ENCODE results near the gene WSB1. TPM values are rescaled to one million over a fixed set of nuclear protein-coding genes. Genes with fewer than 3 reads are reported as not detected.
A peak's percentile ranks its signal among the peaks of the same experiment; 100 is the strongest.

The WSB1 gene
- total and polyA plus RNA-seq, 9 of the 15 experiments (the other 6 are each of a cell fraction or from before 2014, with no cell fraction given): 22.8 to 229 (median 81.1) TPM

DNA sequence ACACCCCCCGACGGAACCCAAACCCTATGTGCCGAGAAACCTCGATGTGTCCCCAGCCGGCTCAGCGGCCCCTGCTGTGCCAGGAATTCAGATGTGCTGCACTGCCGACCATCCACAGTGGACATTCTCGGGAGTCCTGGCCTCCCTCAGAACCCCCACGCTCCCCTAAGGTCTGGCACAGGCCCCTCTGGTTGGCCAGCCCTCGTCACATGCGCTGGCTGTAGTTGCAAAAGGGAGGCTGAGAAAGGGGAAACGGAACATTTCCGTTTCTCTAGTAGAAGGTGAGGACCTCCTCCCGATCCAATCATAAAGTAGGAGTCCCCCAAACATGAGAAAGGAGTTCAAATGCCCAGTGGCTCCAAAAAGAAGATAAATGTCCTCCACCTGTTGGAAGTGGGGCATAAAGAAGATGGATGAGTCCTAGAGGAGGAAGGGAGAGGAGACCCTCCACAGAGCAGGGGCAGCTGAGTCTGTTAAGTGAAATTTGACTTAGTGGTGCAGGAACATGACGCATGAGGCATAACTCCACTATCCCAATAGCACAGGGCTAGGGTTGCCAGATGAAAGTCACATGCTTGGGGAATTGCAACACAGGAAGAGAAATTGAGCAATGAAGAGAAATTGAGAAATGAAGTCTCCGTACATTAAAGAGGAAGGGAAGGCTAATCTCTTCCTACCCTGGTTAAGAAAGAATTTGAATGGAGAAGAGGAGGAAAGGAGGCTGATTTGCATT lies 49.3 kb upstream of the WSB1 start (continued):
- no peak for TF ChIP-seq YY1 (IDR thresholded peaks at IDR 0.05; ENCODE audit: borderline replicate concordance in 1 of 3, control insufficient read depth in 1 of 3, extremely low read depth in 1 of 3, insufficient read depth in 3 of 3, insufficient read length in 1 of 3, insufficient replicate concordance in 2 of 3, low read depth in 1 of 3, low read length in 2 of 3)
- TF ChIP-seq ZNF217 (CRISPR knock-in tag; IDR thresholded peaks at IDR 0.05): no peak
- no peak for TF ChIP-seq ZNF311 (CRISPR knock-in tag; IDR thresholded peaks at IDR 0.05)
- TF ChIP-seq, protein P1, sequence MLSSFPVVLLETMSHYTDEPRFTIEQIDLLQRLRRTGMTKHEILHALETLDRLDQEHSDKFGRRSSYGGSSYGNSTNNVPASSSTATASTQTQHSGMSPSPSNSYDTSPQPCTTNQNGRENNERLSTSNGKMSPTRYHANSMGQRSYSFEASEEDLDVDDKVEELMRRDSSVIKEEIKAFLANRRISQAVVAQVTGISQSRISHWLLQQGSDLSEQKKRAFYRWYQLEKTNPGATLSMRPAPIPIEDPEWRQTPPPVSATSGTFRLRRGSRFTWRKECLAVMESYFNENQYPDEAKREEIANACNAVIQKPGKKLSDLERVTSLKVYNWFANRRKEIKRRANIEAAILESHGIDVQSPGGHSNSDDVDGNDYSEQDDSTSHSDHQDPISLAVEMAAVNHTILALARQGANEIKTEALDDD (IDR thresholded peaks at IDR 0.05): 0 out of 2 replicates have a peak, but pooled peaks have one; percentile 15

- peak overlapping the region in 1 of 2 experiments; percentile 45; a peak in 2 of 4 replicates for H3K9ac ChIP-seq (ENCODE audit: insufficient read depth in 1 of 2, low read depth in 2 of 2, low read length in 2 of 2)
- H3K4me1 ChIP-seq (replicated peaks in 1 of 2; ENCODE audit: control insufficient read depth in 2 of 2, insufficient read depth in 2 of 2, low read length in 2 of 2): peaks cover 7 to 13% of the 10 kb centered on the region in 2 experiments; a peak in 4 of 5 replicates
- in situ Hi-C loops (cut with MboI) (loop anchor here (10.0 kb wide), 1 partner anchor 360 kb away; no protein-coding TSS in a partner anchor), intact Hi-C loops (cut with micrococcal nuclease) (loop anchor here (1.0 to 10.0 kb wide), 6 partner anchors 49 to 356 kb away; partner anchors contain the start of genes KSR1 and WSB1)
- H4K20me1 ChIP-seq (replicated peaks; ENCODE audit: control insufficient read depth, insufficient read depth, low read length): no peaks in the 10 kb centered on the region
- FAIRE-seq: peak; percentile 96
- H3K9me1 ChIP-seq (ENCODE audit: control insufficient read depth, insufficient read depth, low read length): no peaks in the 10 kb centered on the region
- 4% methylated on average over 7 of the region's 7 CpGs for WGBS (ENCODE audit: insufficient coverage, low coverage, missing lambda C conversion rate)
- H3K9me3 ChIP-seq (replicated peaks; ENCODE audit: control insufficient read depth, insufficient read depth, low read depth, low read length): no peaks in the 10 kb centered on the region
- peak overlapping the region; percentile 95 for H2AFZ ChIP-seq (ENCODE audit: low read depth, low read length)
- no peaks in the 10 kb centered on the region for H3K79me2 ChIP-seq (ENCODE audit: control insufficient read depth, insufficient read depth, low read length)
- no peak overlapping the region for H3K27ac ChIP-seq (ENCODE audit: extremely low read depth, low read depth, low read length)
- ChIA-PET POLR2A (interaction anchor here (0.5 to 1.1 kb wide), 8 partner anchors 9 to 156 kb away, joined by 3 to 6 read pairs (median 4); partner anchors contain the start of gene WSB1), CTCF (ENCODE audit: low intra/inter-chr PET ratio) (interaction anchor here (0.7 to 2.5 kb wide), 9 partner anchors 8 to 742 kb away, joined by 3 to 32 read pairs (median 7); no protein-coding TSS in a partner anchor)
- no peak overlapping the region for H3K4me3 ChIP-seq
- BruUV-seq (replicated peaks): no TSS peak
- peak overlapping the region; percentile 61 for H3K4me2 ChIP-seq (ENCODE audit: insufficient read depth, low read length)
- H3K36me3 ChIP-seq (ENCODE audit: control insufficient read depth, insufficient read depth, low read length): no peaks in the 10 kb centered on the region
- peak; percentile 84 to 90 (median 88) for DNase-seq (ENCODE audit: extremely low read depth in 1 of 4, low spot score in 3 of 4)
- peak; percentile 100 for ATAC-seq
- no peaks in the 10 kb centered on the region; a peak in 1 of 5 replicates for H3K27me3 ChIP-seq (ENCODE audit: control insufficient read depth in 2 of 2, insufficient read depth in 2 of 2, low read length in 2 of 2)
- TF ChIP-seq MAFK (IDR thresholded peaks at IDR 0.05; ENCODE audit: low read length) (peak; percentile 20; the same call in 1 of the 2 replicates), MBD2 (IDR thresholded peaks at IDR 0.05; ENCODE audit: borderline replicate concordance, low read depth) (no peak), MAZ (CRISPR knock-in tag; conservative IDR thresholded peaks at IDR 0.05 in 1 of 2, IDR thresholded peaks at IDR 0.05 in 1 of 2) (peak; percentile 90 to 97), THRAP3 (IDR thresholded peaks at IDR 0.05; ENCODE audit: borderline replicate concordance) (peak; percentile 43; the same call in 1 of the 2 replicates), MYNN (IDR thresholded peaks at IDR 0.05) (peak; percentile 61; the same call in 1 of the 2 replicates), MYNN (CRISPR knock-in tag; IDR thresholded peaks at IDR 0.05) (no peak), PHB (CRISPR knock-in tag; IDR thresholded peaks at IDR 0.05) (no peak), GTF2E2 (tag; IDR thresholded peaks at IDR 0.05) (no peak), CXXC5 (CRISPR knock-in tag; IDR thresholded peaks at IDR 0.05) (peak; percentile 24), ETV1 (tag; conservative IDR thresholded peaks at IDR 0.05; ENCODE audit: low read depth) (peak; percentile 62; the same call in 1 of the 2 replicates), RAD21 (CRISPR knock-in tag; conservative IDR thresholded peaks at IDR 0.05 in 1 of 2, IDR thresholded peaks at IDR 0.05 in 1 of 2) (peak; percentile 98 to 99), FOSL1 (tag; conservative IDR thresholded peaks at IDR 0.05) (peak; percentile 68)
- TF ChIP-seq, protein P2, sequence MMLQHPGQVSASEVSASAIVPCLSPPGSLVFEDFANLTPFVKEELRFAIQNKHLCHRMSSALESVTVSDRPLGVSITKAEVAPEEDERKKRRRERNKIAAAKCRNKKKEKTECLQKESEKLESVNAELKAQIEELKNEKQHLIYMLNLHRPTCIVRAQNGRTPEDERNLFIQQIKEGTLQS (IDR thresholded peaks at IDR 0.05): peak; percentile 26; the same call in 1 of the 2 replicates
- TF ChIP-seq, protein P2 (CRISPR knock-in tag; conservative IDR thresholded peaks at IDR 0.05): no peak
Measured at GRCh38 chr17:27245230-27245696, 48.7 kb upstream of the WSB1 start.
